ENCODE measurements around the gene C20orf141.
"Not testable (repeated sequence)": the region's sequence is repeated elsewhere in the genome, so short reads cannot be mapped to it uniquely, and the experiment has no call there.

Gene C20orf141

GRCh38 chr20:2799688-2800520 lies 14.9 kb upstream of the C20orf141 start:
- DNase-seq = no peak

- no peak for DNase-seq
These were observed 14.1 kb upstream of the C20orf141 start, which contains the start of gene CPXM1 for GRCh38 chr20:2800521-2801285. Gene CPXM1, minus strand, starts transcription at chr20:2800627. Its CDS starts 55 bp downstream, at chr20:2800572.

- no peak for DNase-seq
These were observed 13.5 kb upstream of the C20orf141 start for GRCh38 chr20:2801286-2801728.

GRCh38 chr20:2804041-2804828 lies 10.6 kb upstream of the C20orf141 start:
- no peak for DNase-seq

- no peak for DNase-seq
These were observed 9.7 kb upstream of the C20orf141 start for GRCh38 chr20:2804852-2805688.

GRCh38 chr20:2805689-2806350 lies 9.0 kb upstream of the C20orf141 start:
- DNase-seq = no peak

- DNase-seq = no peak
These were observed 8.5 kb upstream of the C20orf141 start for GRCh38 chr20:2806351-2806701.

- no peak for DNase-seq
These were observed 7.8 kb upstream of the C20orf141 start for GRCh38 chr20:2807019-2807418.

- not testable (repeated sequence) for DNase-seq
These were observed 6.9 kb upstream of the C20orf141 start for GRCh38 chr20:2807929-2808328.

GRCh38 chr20:2809690-2810089 lies 5.1 kb upstream of the C20orf141 start:
- no peak for DNase-seq

GRCh38 chr20:2812189-2812588 lies 2.6 kb upstream of the C20orf141 start:
- no peak for DNase-seq

- no peak for DNase-seq
These were observed 711 bp upstream of the C20orf141 start for GRCh38 chr20:2814076-2814475.

- no peak for DNase-seq
These were observed 584 bp downstream of the C20orf141 start for GRCh38 chr20:2815242-2815900.

GRCh38 chr20:2816030-2816582 lies 1.3 kb downstream of the C20orf141 start, which contains the start of gene TMEM239:
Gene TMEM239, plus strand, starts transcription at chr20:2816364. Its CDS starts 191 bp downstream, at chr20:2816555.
- no peak for DNase-seq

GRCh38 chr20:2816583-2817340 lies 2.0 kb downstream of the C20orf141 start:
- no peak for DNase-seq

GRCh38 chr20:2817341-2817726 lies 2.5 kb downstream of the C20orf141 start:
- no peak for DNase-seq

- DNase-seq = no peak
These were observed 3.3 kb downstream of the C20orf141 start for GRCh38 chr20:2817891-2818595.

- no peak for DNase-seq
These were observed 5.5 kb downstream of the C20orf141 start for GRCh38 chr20:2820084-2820895.

Data from activated naive CD4-positive, alpha-beta T cell treated with anti-CD3 and anti-CD28 coated beads, Interleukin-2, amount 50 U/mL, for 16 hours (primary cell).